Peyer's patch (tissue), 4 donors: Measurements from ENCODE around the gene CLSTN1. TPM values are rescaled to one million over a fixed set of nuclear protein-coding genes. Genes with fewer than 3 reads are reported as not detected.

Experiments used
- DNase-seq, 3 donors: peaks; one replicate each; pipeline ENCODE4 v3.0.0-alpha.2; 2017 to 2019
- H3K27ac ChIP-seq, 4 donors: fragments of 200-600 bp; sonication (generic); one replicate each; pipeline ENCODE4 v1.5.1; 2016 to 2019
- H3K27me3 ChIP-seq, 2 donors: fragments of 200-600 bp; sonication (generic); one replicate each; pipeline ENCODE4 v1.5.1; 2019
- H3K36me3 ChIP-seq, 3 donors: fragments of 200-600 bp; sonication (generic); one replicate each; pipeline ENCODE4 v1.5.1; 2016 to 2019
- H3K4me1 ChIP-seq, 4 donors: fragments of 200-600 bp; sonication (generic); one replicate each; pipeline ENCODE4 v1.5.1; 2016 to 2019
- H3K4me3 ChIP-seq, 4 donors: fragments of 200-600 bp; sonication (generic); 1 replicate in 3 of 4; 2 replicates in 1 of 4; pipeline ENCODE4 v1.5.1; 2016 to 2019; ENCODE audit warnings: mild to moderate bottlenecking in 1 of 4
- H3K9me3 ChIP-seq, 4 donors: fragments of 200-600 bp; sonication (generic); one replicate each; pipeline ENCODE4 v1.5.1; 2016 to 2019; ENCODE audit warnings: mild to moderate bottlenecking in 1 of 4
- CTCF ChIP-seq, 6 experiments: fragments of 450-650 bp in 4 of 6; fragments of 200-600 bp in 2 of 6; sonication (generic) in 1 of 6; IDR thresholded peaks; one replicate each; pipeline ENCODE4 v1.5.1; 2017 to 2019; ENCODE audit warnings: antibody characterized with exemption in 6 of 6, mild to moderate bottlenecking in 3 of 6, moderate library complexity in 1 of 6
- POLR2A ChIP-seq, 2 donors: fragments of 450-650 bp; IDR thresholded peaks; one replicate each; pipeline ENCODE4 v1.5.1; 2017; ENCODE audit warnings: antibody characterized with exemption in 2 of 2, mild to moderate bottlenecking in 2 of 2, moderate library complexity in 2 of 2
- total RNA-seq, 4 donors: library from RNA; depleted of rRNA; stranded (reverse); fragments of >200 nt; gene quantifications; one replicate each; pipeline ENCODE4 v1.1.0, GENCODE V29; 2016

The CLSTN1 gene
- total RNA-seq, 4 donors from 2014 or later: 47.9 to 107 (median 103) TPM

GRCh38 chr1:9711466-9712020, 112.2 kb downstream of the CLSTN1 start:
- no peak overlapping the region for H3K27ac ChIP-seq
- H3K9me3 ChIP-seq: no peaks in the 10 kb centered on the region
- no peak overlapping the region for H3K4me3 ChIP-seq
- peaks cover 0 to 8% (median 0%) of the 10 kb centered on the region in 3 donors for H3K36me3 ChIP-seq
- H3K27me3 ChIP-seq: no peaks in the 10 kb centered on the region
- no peak for DNase-seq
- no peak for TF ChIP-seq CTCF (IDR thresholded peaks at IDR 0.05)
- TF ChIP-seq POLR2A (IDR thresholded peaks at IDR 0.05): no peak
- H3K4me1 ChIP-seq: peaks cover 0 to 22% (median 3%) of the 10 kb centered on the region in 4 donors

- DNase-seq: no peak
- H3K27ac ChIP-seq: no peak overlapping the region
- no peak overlapping the region for H3K4me3 ChIP-seq
- no peaks in the 10 kb centered on the region for H3K27me3 ChIP-seq
- no peaks in the 10 kb centered on the region for H3K9me3 ChIP-seq
- no peak for TF ChIP-seq CTCF (IDR thresholded peaks at IDR 0.05)
- TF ChIP-seq POLR2A (IDR thresholded peaks at IDR 0.05): no peak
- H3K36me3 ChIP-seq: peaks cover 0 to 8% (median 0%) of the 10 kb centered on the region in 3 donors
- peaks cover 0 to 7% (median 0%) of the 10 kb centered on the region in 4 donors for H3K4me1 ChIP-seq
Observed at GRCh38 chr1:9710037-9710436, 113.7 kb downstream of the CLSTN1 start.

- no peak for DNase-seq
- peaks cover 0 to 9% (median 6%) of the 10 kb centered on the region in 4 donors for H3K4me1 ChIP-seq
Observed at GRCh38 chr1:9706178-9706577, 117.6 kb downstream of the CLSTN1 start.

GRCh38 chr1:9705337-9706093, 118.2 kb downstream of the CLSTN1 start:
- no peaks in the 10 kb centered on the region for H3K9me3 ChIP-seq
- peaks cover 0 to 3% (median 0%) of the 10 kb centered on the region in 3 donors for H3K36me3 ChIP-seq
- peaks cover 0 to 9% (median 6%) of the 10 kb centered on the region in 4 donors for H3K4me1 ChIP-seq
- no peaks in the 10 kb centered on the region for H3K27me3 ChIP-seq
- H3K4me3 ChIP-seq: no peak overlapping the region
- DNase-seq: no peak
- H3K27ac ChIP-seq: peak overlapping the region in 1 of 4 donors; percentile 46
- no peak for TF ChIP-seq POLR2A (IDR thresholded peaks at IDR 0.05)

More at GRCh38 chr1:9706178-9706577, 117.6 kb downstream of the CLSTN1 start:
- TF ChIP-seq CTCF (IDR thresholded peaks at IDR 0.05) (no peak), POLR2A (IDR thresholded peaks at IDR 0.05) (no peak)
- Histone ChIP-seq H3K36me3 (peaks cover 0 to 7% (median 0%) of the 10 kb centered on the region in 3 donors), H3K9me3 (no peaks in the 10 kb centered on the region), H3K4me3 (no peak overlapping the region), H3K27ac (no peak overlapping the region), H3K27me3 (no peaks in the 10 kb centered on the region)

- H3K27ac ChIP-seq: no peak overlapping the region
- peaks cover 0 to 9% (median 6%) of the 10 kb centered on the region in 4 donors for H3K4me1 ChIP-seq
- TF ChIP-seq CTCF (IDR thresholded peaks at IDR 0.05) (no peak), POLR2A (IDR thresholded peaks at IDR 0.05) (no peak)
- H3K4me3 ChIP-seq: no peak overlapping the region
- H3K36me3 ChIP-seq: no peaks in the 10 kb centered on the region
- no peak for DNase-seq
- H3K9me3 ChIP-seq: no peaks in the 10 kb centered on the region
- no peaks in the 10 kb centered on the region for H3K27me3 ChIP-seq
Observed at GRCh38 chr1:9703681-9704080, 120.1 kb downstream of the CLSTN1 start.

- H3K27me3 ChIP-seq: no peaks in the 10 kb centered on the region
Observed at GRCh38 chr1:9703165-9703509, 120.6 kb downstream of the CLSTN1 start.

More at GRCh38 chr1:9703165-9703509, 120.6 kb downstream of the CLSTN1 start:
- Histone ChIP-seq H3K4me1 (peaks cover 0 to 9% (median 6%) of the 10 kb centered on the region in 4 donors), H3K4me3 (no peak overlapping the region), H3K36me3 (no peaks in the 10 kb centered on the region), H3K9me3 (no peaks in the 10 kb centered on the region), H3K27ac (no peak overlapping the region)
- DNase-seq: no peak
- no peak for TF ChIP-seq POLR2A (IDR thresholded peaks at IDR 0.05)
- TF ChIP-seq CTCF (IDR thresholded peaks at IDR 0.05): no peak
